HEK293T (cell line): ENCODE results near the gene CD96.

Experiments
- CTCF ChIA-PET: fragments of 350-600 bp; formaldehyde crosslinking; extraction: SDS; loops from one replicate; lab custom pipeline; 2021; ENCODE audit warnings: antibody characterized with exemption, inconsistent platforms; lab: Yijun Ruan, JAX
- POLR2A ChIA-PET: fragments of 350-600 bp; formaldehyde crosslinking; extraction: SDS; loops from one replicate; lab custom pipeline; 2020; ENCODE audit warnings: antibody characterized with exemption, inconsistent platforms; lab: Yijun Ruan, JAX
- DNase-seq: peaks from one replicate; pipeline ENCODE4 v3.0.0; 2012; ENCODE audit warnings: mixed read lengths; ENCODE audit errors: extremely low spot score
- ARNT ChIP-seq: fragments of 450-650 bp; IDR thresholded peaks from 2 replicates; pipeline ENCODE4 v1.6.1; 2017; ENCODE audit warnings: mild to moderate bottlenecking
- BHLHE40 ChIP-seq: fragments of 450-650 bp; IDR thresholded peaks from 2 replicates; pipeline ENCODE4 v1.6.1; 2016; ENCODE audit warnings: mild to moderate bottlenecking, moderate library complexity, borderline replicate concordance
- CTBP1 ChIP-seq: fragments of 450-650 bp; IDR thresholded peaks from 2 replicates; pipeline ENCODE4 v1.6.1; 2016; ENCODE audit warnings: borderline replicate concordance
- ELF4 ChIP-seq: fragments of 450-650 bp; IDR thresholded peaks from 2 replicates; pipeline ENCODE4 v1.6.1; 2017; ENCODE audit warnings: antibody characterized with exemption
- FOXA1 ChIP-seq: fragments of 450-650 bp; IDR thresholded peaks from 2 replicates; pipeline ENCODE4 v1.6.1; 2016; ENCODE audit warnings: mild to moderate bottlenecking
- FOXK2 ChIP-seq: fragments of 450-650 bp; IDR thresholded peaks from 2 replicates; pipeline ENCODE4 v1.6.1; 2016; ENCODE audit warnings: mild to moderate bottlenecking
- FOXM1 ChIP-seq: fragments of 450-650 bp; IDR thresholded peaks from 2 replicates; pipeline ENCODE4 v1.6.1; 2017; ENCODE audit warnings: mild to moderate bottlenecking, borderline replicate concordance
- HDGF ChIP-seq: fragments of 450-650 bp; IDR thresholded peaks from 2 replicates; pipeline ENCODE4 v1.6.1; 2017; ENCODE audit warnings: antibody characterized with exemption, borderline replicate concordance
- L3MBTL2 ChIP-seq: fragments of 450-650 bp; conservative IDR thresholded peaks from 2 replicates; pipeline ENCODE4 v1.6.1; 2016; ENCODE audit warnings: mild to moderate bottlenecking
- LEF1 ChIP-seq: fragments of 450-650 bp; IDR thresholded peaks from 2 replicates; pipeline ENCODE4 v1.6.1; 2017; ENCODE audit warnings: mild to moderate bottlenecking, borderline replicate concordance
- NFRKB ChIP-seq: fragments of 450-650 bp; IDR thresholded peaks from 2 replicates; pipeline ENCODE4 v1.6.1; 2016; ENCODE audit warnings: mild to moderate bottlenecking, moderate library complexity
- SP1 ChIP-seq: fragments of 450-650 bp; IDR thresholded peaks from 2 replicates; pipeline ENCODE4 v1.6.1; 2017
- SUZ12 ChIP-seq: fragments of 450-650 bp; IDR thresholded peaks from 2 replicates; pipeline ENCODE4 v1.6.1; 2016; ENCODE audit warnings: mild to moderate bottlenecking
- TARDBP ChIP-seq: fragments of 450-650 bp; IDR thresholded peaks from 2 replicates; pipeline ENCODE4 v1.6.1; 2016
- ZNF384 ChIP-seq: fragments of 450-650 bp; IDR thresholded peaks from 2 replicates; pipeline ENCODE4 v1.6.1; 2016
- TF ChIP-seq, protein P1 (sequence below): fragments of 450-650 bp; IDR thresholded peaks from 2 replicates; pipeline ENCODE4 v1.6.1; 2016

The CD96 gene

DNA sequence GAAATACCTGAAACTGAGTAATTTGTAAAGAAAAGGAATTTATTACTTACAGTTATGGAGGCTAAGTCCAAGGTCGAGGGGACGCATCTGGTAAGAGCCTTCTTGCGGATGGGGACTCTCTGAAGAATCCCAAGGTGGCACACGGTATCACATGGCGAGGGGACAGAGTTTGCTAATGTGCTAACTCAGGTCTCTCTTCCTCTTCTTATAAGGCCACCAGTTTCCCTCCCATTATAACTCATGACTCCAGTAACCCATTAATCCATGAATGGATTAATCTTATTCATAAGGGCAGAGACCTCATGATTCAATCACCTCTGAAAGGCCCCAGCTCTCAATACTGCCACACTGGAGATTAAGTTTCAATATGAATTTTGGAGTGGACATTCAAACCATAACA is 37.5 kb downstream of the CD96 start:
- ChIA-PET CTCF (no interaction called here), POLR2A (no interaction called here)
- no peak for DNase-seq
- no peak for TF ChIP-seq NFRKB
- TF ChIP-seq HDGF = no peak
- TF ChIP-seq CTBP1 = no peak
- TF ChIP-seq TARDBP = no peak
- no peak for TF ChIP-seq L3MBTL2
- no peak for TF ChIP-seq FOXK2
- no peak for TF ChIP-seq FOXM1

DNA sequence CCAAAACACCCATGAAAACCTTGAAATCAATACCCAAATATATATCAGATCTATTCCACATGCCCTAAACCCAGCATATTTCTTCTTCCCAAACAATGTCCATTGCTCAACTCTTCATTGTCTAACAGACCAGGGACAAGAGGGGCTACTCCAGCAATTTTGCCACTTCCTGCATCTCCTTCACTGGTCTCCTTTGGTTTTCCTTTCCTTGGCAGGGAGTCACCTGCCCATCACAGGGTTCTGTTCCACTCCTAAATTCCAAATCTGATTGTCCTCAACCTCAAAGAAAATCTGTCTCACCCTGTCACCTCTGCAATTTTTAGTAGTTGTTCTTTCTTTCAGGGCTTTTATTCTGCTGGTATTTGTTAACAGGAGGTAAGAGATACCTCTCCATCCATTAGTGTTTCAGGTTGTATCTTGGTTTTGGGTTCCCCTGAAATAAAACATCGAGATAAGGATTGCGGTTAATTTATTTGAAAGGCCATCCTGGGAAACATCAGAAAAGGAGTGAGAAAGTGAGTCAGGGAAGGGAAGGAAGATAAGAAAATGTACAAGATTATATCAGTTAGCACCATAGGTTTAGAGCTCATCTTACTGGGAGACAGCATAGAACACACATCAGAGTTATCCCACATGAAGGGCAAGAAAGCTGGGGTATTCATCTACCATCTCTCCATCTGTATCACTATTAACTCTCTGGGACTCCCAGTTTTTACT is 39.6 kb downstream of the CD96 start:
- ChIA-PET POLR2A (no interaction called here), CTCF (no interaction called here)
- DNase-seq = no peak
- TF ChIP-seq LEF1 = no peak
- no peak for TF ChIP-seq ARNT
- no peak for TF ChIP-seq FOXA1
- no peak for TF ChIP-seq TARDBP
- TF ChIP-seq SUZ12 = no peak
- TF ChIP-seq NFRKB = no peak
- TF ChIP-seq, protein P1, sequence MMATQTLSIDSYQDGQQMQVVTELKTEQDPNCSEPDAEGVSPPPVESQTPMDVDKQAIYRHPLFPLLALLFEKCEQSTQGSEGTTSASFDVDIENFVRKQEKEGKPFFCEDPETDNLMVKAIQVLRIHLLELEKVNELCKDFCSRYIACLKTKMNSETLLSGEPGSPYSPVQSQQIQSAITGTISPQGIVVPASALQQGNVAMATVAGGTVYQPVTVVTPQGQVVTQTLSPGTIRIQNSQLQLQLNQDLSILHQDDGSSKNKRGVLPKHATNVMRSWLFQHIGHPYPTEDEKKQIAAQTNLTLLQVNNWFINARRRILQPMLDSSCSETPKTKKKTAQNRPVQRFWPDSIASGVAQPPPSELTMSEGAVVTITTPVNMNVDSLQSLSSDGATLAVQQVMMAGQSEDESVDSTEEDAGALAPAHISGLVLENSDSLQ = no peak
- no peak for TF ChIP-seq HDGF
- no peak for TF ChIP-seq CTBP1
- TF ChIP-seq SP1 = no peak
- TF ChIP-seq FOXM1 = no peak
- TF ChIP-seq ELF4 = no peak
- no peak for TF ChIP-seq FOXK2
- TF ChIP-seq ZNF384 = no peak

DNA sequence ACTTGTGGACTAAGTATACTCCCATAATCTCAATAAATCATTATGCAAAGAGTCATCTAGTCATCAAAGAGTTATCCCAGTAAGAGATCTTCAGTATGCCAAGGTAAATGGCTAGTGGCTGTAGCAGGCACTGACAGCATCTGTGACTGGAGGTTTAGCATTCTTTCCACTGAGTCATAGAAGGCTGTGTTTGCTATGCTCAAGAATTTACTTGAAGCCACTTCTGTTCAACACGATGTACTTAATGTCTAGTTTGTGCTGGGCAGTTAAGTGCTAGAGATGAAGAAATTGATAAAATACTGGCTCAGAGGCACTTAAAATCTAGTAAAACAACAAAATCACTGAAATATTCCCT is 40.1 kb downstream of the CD96 start:
- TF ChIP-seq HDGF (no peak), SUZ12 (no peak), ZNF384 (no peak), FOXM1 (no peak), ARNT (no peak), TARDBP (no peak), SP1 (no peak), BHLHE40 (no peak), FOXA1 (no peak), ELF4 (no peak), LEF1 (no peak), NFRKB (no peak), CTBP1 (no peak), L3MBTL2 (no peak), FOXK2 (no peak)
- TF ChIP-seq, protein P1 = no peak
- POLR2A ChIA-PET = no interaction called here
- DNase-seq = no peak
- CTCF ChIA-PET = no interaction called here

DNA sequence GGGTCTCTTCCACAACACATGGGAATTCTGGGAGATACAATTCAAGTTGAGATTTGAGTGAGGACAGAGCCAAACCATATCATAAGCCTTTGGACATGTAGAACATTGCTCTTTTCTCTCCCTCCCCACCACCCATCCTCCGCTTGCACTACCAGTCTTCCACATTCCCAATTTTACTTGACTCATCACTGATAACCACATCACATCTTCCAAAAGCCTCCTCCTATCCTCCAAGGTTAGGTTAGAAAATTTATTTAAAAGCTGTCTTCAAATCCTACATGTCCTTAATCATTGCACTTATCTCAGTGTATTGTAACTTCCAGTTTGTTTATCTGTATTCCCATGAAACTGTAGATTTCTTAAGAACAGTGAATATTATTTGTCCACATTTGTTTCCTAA is 42.7 kb downstream of the CD96 start:
- DNase-seq = no peak
- ChIA-PET POLR2A (no interaction called here), CTCF (no interaction called here)
- no peak for TF ChIP-seq SUZ12
- TF ChIP-seq, protein P1 = no peak
- no peak for TF ChIP-seq FOXA1

DNA sequence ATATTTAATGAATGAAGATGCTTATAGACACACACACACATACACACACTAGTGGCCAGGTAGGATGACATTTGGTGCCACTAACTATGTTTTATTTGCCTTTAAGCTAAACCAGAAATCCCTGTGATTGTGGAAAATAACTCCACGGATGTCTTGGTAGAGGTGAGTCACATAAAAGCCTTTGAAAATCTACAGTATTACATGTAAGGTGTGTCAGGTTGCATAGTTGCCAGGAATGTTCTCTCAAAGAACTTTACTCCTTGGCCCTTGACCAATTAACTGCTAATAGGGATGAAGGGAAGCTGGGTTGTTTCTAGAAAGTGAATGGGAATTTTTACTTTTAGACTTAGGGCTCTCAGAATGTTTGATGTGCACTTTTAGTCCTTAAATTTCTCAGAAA is 43.2 kb downstream of the CD96 start:
- ChIA-PET CTCF (no interaction called here), POLR2A (no interaction called here)
- TF ChIP-seq L3MBTL2 (no peak), FOXK2 (no peak), ELF4 (no peak), SP1 (no peak)
- TF ChIP-seq, protein P1 = no peak
- DNase-seq = no peak

DNA sequence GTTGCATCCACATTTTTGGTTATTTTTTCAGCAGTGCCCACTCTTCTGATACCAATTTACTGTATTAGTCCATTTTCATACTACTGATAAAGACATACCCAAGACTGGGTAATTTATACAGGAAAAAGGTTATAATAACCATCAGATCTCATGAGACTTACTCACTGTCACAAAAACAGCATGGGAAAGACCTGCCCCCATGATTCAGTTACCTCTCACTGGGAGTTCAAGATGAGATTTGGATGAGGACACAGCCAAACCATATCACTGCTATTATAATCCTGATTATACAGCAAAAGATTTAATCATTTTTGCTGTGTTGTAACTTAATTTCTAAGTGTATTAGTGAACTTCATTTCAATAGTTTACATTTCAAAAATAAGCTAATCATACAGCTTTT is 46.5 kb downstream of the CD96 start:
- TF ChIP-seq CTBP1 (no peak), BHLHE40 (no peak), LEF1 (no peak), SUZ12 (no peak), TARDBP (no peak), SP1 (no peak), NFRKB (no peak), HDGF (no peak), ARNT (no peak), ZNF384 (no peak), ELF4 (no peak), FOXM1 (no peak), FOXA1 (no peak)
- TF ChIP-seq, protein P1 = no peak
- ChIA-PET CTCF (no interaction called here), POLR2A (no interaction called here)
- DNase-seq = no peak
